ENCODE data around the gene LRFN5.
"Not testable (repeated sequence)": the region's sequence is repeated elsewhere in the genome, so short reads cannot be mapped to it uniquely, and the experiment has no call there.

LRFN5 gene

GRCh38 chr14:41641690-41642089, 35.0 kb downstream of the LRFN5 start:
- DNase-seq = no peak

- no peak for DNase-seq
These were observed 35.7 kb downstream of the LRFN5 start for GRCh38 chr14:41642367-41642766.

- DNase-seq = no peak
These were observed 36.1 kb downstream of the LRFN5 start for GRCh38 chr14:41642789-41643188.

- DNase-seq = no peak
These were observed 37.9 kb downstream of the LRFN5 start for GRCh38 chr14:41644606-41645005.

- no peak for DNase-seq
These were observed 44.1 kb downstream of the LRFN5 start for GRCh38 chr14:41650802-41651201.

- DNase-seq = no peak
These were observed 47.5 kb downstream of the LRFN5 start for GRCh38 chr14:41654196-41654595.

GRCh38 chr14:41662780-41663472, 56.2 kb downstream of the LRFN5 start:
- DNase-seq = no peak

- no peak for DNase-seq
These were observed 56.8 kb downstream of the LRFN5 start for GRCh38 chr14:41663473-41663850.

- DNase-seq = no peak
These were observed 59.6 kb downstream of the LRFN5 start for GRCh38 chr14:41666301-41666700.

- no peak for DNase-seq
These were observed 61.7 kb downstream of the LRFN5 start for GRCh38 chr14:41668356-41668755.

GRCh38 chr14:41673601-41674000, 66.9 kb downstream of the LRFN5 start:
- not testable (repeated sequence) for DNase-seq

GRCh38 chr14:41674511-41674971, 67.9 kb downstream of the LRFN5 start:
- not testable (repeated sequence) for DNase-seq

- DNase-seq = no peak
These were observed 92.8 kb downstream of the LRFN5 start for GRCh38 chr14:41699486-41699885.

GRCh38 chr14:41718477-41719166, 111.9 kb downstream of the LRFN5 start:
- DNase-seq = no peak

- DNase-seq = no peak
These were observed 132.5 kb downstream of the LRFN5 start for GRCh38 chr14:41739203-41739602.

- DNase-seq = no peak
These were observed 136.5 kb downstream of the LRFN5 start for GRCh38 chr14:41743140-41743539.

GRCh38 chr14:41749429-41749828, 142.8 kb downstream of the LRFN5 start:
- DNase-seq = peak; percentile 54

- not testable (repeated sequence) for DNase-seq
These were observed 143.9 kb downstream of the LRFN5 start for GRCh38 chr14:41750575-41750974.

- DNase-seq = no peak
These were observed 151.5 kb downstream of the LRFN5 start for GRCh38 chr14:41758011-41758665.

- no peak for DNase-seq
These were observed 154.5 kb downstream of the LRFN5 start for GRCh38 chr14:41761204-41761603.

GRCh38 chr14:41766772-41767171, 160.1 kb downstream of the LRFN5 start:
- DNase-seq = no peak

GRCh38 chr14:41773536-41774279, 167.0 kb downstream of the LRFN5 start:
- DNase-seq = no peak

GRCh38 chr14:41782511-41782910, 175.8 kb downstream of the LRFN5 start:
- DNase-seq = no peak

All from CD4-positive, alpha-beta T cell treated with Interleukin-21 for 1 hour (primary cell).